Mesenteric fat pad (tissue), 1 donor: ENCODE results near the gene ANO10. TPM values are rescaled to one million over a fixed set of nuclear protein-coding genes. Genes with fewer than 3 reads are reported as not detected.

Experiments used
- DNase-seq: peaks from one replicate; pipeline ENCODE4 v3.0.0-alpha.2; 2020; ENCODE audit warnings: low spot score
- total RNA-seq: library from RNA; stranded (reverse); fragmentation: NEBNext Ultra II Directional; extraction: Animal tissue kit (Norgen Biotek cat#: 25700); gene quantifications from one replicate; pipeline ENCODE4 v1.2.1, GENCODE V29; 2021
- donor health status: DM: yes; HTN: yes; CAD: no.

ANO10 gene
- total RNA-seq, 1 donor from 2014 or later, result 44.5 TPM

- DNase-seq, result no peak
These were observed 302.0 kb downstream of the ANO10 start for GRCh38 chr3:43319794-43320193.

GRCh38 chr3:43319376-43319775 lies 302.4 kb downstream of the ANO10 start:
- no peak for DNase-seq

GRCh38 chr3:43317461-43318316 lies 304.1 kb downstream of the ANO10 start:
- no peak for DNase-seq

GRCh38 chr3:43316783-43317460 lies 304.9 kb downstream of the ANO10 start:
- DNase-seq, result no peak

Other genes with a start within 250 kb of the ANO10 start
- gene ABHD5, start 68.9 kb upstream of the ANO10 start, total RNA-seq, result 215 TPM